Measurements from ENCODE around the gene PLCL1.

Gene PLCL1

DNA sequence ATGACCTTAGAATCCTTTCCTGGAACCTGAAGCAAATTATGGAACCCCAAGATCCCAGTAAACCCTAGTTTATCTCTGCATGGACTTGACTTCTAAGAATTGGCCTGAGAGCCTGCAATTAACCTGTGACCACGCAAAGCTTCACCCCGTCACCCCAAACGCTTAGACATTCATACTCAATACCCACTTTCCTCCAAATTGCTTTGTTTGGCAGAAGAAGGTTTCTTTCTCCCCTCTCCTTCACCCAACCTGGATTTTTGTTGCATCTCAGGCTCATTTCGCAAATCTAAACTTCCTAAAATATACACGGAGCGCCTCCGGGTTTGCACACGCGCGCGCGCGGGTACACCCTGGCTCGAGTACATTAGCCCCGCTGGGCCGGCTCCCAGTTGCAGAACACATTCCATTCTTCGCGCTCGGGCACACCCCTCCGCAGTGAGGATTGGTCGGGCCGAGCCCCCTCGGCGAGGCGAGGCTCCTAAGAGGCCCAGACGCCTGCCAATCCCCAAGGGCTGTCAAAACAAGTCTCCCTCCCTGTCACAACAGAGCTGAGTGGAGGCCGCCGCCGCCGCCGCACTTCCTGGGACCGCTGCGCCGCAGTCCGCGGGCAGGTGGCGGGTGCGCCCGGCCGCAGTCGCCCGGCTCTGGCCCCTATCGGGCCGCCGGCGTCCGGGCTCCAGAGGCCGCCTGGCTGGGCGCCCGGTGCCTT lies at the start of gene PLCL1:
TSS of gene PLCL1 (plus strand) at position 545 of the 709 bp plus-strand sequence.
- peak; percentile 80 to 93 (median 86) for DNase-seq

DNA sequence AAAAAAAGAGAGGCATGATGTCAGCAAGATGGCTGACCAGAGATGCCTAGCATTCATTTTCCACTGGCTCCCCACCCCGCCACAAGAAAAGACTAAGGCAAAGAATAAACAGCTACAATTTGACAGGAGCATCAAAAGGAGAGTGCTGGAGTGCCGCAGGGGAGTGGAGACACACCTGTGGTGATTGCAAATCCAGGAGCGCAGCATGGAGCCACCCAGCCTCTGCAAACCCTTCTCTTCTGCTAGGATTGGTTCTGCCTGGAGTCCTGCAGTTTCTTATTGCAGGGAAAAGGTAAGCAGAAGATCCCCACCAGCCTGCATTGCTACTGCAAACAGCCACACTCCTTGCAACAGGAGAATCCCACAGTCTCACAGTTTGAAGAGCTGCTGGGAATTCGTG lies 45.4 kb upstream of the PLCL1 start:
- no peak for DNase-seq

DNA sequence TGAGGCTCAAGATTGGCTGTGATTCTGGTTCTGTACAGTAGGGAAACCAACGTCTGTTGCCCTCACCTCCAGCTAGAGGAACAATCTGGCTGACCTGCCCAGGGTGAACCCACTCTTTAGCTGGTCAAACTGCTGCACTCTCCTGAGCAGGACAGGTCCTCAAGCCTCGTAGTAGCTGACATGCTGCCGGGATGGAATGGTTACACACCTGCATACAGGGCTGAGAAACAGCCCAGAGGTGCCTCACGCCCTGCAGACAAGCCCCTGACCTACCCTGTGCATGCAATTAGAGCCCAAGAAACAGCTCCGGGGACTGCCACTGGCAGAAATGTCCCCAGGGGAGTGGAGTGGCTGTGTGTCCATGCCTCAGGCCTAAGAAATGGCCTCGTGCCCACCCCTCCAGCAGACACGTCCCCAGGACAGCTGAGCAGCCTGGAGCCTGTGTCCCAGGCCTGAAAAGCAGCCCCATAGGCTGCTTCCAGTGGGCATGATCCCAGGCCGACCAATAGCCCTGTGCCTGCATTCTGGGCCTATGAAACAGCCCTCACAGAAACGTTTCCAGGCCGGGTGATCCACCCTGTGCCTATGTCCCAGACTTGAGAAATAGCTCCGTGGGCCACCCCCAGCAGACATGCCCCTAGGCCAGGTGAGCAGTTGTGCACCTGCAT lies 44.6 kb upstream of the PLCL1 start:
- DNase-seq, result no peak

DNA sequence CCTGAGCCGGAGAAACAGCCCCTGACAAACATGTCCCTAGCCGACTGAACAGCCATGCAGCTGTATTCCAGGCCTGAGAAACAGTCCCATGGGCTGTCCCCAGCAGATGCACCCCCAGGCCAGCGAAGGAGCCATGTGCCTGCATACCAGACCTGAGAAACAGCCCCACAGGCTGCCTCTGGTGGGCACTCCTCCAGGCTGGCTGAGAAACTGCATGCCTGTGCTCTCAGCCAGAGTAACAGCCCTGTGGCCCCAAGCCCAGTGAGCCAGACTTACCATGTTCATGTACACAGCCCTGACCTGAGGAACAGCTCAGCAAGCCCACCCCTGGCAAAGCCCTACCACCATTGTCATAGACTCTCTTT lies 44.1 kb upstream of the PLCL1 start:
- DNase-seq, result no peak

DNA sequence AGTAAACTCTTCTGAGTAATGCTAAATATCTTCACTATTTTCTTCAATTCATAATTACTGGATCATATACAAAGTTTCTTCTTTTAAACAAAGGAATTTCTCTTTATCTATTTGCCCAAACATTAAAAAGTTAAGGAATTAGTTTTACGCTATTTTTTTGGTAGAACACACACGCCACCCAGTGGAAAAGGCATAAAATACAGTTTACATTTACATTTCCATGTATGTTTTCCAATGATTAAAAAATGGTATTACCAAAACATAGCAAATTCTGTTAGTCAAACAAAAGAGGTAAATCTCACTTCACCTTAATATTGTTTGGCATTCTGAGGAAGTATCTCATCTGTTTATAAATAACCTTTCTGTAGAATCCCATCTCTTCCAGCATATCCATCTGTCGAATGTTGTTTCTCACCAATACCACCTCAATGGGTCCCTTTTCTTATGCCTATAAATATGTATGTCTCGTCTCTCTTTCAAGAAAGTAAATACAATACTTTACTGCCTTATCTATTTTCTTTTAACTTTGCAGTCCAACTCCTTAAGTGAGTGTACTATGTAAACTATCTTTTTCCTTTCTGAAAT lies 26.5 kb upstream of the PLCL1 start:
- DNase-seq, result peak in 1 of 3 experiments; percentile 60

DNA sequence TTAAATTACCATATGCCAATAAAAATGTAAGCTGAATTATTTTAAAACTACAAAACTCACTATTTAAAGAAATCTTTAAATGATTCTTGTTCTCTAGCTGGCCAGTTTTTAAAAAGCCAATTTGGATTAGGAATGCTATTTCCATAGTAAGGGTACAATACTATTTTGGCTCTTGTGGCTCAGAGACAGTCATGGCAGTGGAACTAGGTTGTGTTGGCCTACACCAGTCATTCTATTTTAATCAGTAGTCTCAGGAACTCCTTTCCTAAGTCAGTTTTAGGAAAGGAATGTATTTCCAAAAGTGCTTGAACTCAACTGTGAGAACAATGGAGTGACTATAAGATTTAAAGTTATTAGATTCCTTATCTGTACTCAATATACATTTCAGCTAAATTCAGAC lies 25.1 kb upstream of the PLCL1 start:
- no peak for DNase-seq

DNA sequence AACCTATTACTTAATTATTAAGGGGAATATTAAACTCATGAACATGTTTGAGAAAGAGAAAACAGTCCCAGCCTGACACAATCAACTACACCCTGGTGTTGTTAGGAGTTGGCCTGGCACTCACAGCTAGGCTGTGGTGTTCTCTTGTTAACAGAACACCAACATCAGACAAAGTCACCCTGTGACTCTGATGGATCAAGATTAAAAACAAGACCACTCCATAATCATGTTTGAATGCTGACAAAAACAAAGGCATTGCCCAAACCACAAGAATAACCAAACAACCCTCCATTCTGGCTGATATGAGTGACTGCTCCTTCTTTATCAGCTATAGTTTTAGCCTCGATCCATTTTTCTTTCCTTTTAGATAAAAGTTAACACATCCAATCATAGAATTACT lies 22.3 kb upstream of the PLCL1 start:
- DNase-seq, result no peak

DNA sequence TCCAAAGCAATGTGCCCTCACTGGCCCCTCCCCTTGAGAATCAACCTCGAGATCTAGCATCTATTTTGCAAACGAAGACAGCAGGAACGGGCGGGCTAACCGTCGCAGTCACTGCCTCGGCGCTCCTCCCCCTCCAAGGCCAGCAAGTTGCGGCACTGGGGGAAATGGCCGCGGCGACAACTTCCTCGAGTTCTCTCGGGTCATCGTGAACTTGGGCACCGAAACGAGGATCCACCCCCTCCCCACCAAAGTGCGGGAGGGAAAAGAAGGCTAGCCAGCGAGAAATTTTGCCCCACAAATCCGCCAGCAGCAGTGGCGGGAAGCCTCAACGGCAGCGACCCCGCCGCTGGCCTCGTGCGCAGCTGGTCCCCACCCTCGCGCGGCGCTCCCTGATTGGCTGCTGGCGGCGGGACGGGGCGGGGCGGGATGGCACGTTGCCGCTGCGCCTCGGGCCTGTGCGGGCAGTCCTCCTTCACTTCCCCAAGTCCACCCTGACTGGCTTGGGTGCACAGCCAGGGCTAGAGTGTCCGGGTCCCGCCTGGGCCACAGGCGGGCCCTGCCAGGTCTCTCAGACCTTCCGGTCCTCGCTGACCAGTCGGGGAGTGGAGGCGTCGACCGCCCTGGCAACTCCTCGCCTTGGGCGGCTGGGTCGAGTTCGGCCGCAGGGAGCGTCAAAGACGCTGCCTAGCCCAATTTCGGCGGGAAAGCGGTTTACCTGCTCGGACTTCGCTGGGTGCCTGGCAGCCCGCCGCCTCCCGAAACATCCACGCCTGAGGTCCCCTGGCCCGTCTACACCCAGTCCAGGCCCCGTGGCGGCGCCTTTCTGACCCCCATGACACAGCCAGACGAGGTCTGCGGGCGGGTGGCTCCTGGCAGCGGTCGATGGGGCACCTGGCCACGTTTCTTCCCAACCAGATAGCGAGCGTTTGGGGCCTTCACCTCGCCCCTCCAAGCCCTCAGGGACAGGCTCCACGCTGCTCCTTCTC lies 19.1 kb upstream of the PLCL1 start, which contains the start of gene BOLL:
TSS of gene BOLL (minus strand) at position 364 of the 986 bp plus-strand sequence. CDS start 3,469 bp downstream, outside the sequence.
- DNase-seq, result no peak

DNA sequence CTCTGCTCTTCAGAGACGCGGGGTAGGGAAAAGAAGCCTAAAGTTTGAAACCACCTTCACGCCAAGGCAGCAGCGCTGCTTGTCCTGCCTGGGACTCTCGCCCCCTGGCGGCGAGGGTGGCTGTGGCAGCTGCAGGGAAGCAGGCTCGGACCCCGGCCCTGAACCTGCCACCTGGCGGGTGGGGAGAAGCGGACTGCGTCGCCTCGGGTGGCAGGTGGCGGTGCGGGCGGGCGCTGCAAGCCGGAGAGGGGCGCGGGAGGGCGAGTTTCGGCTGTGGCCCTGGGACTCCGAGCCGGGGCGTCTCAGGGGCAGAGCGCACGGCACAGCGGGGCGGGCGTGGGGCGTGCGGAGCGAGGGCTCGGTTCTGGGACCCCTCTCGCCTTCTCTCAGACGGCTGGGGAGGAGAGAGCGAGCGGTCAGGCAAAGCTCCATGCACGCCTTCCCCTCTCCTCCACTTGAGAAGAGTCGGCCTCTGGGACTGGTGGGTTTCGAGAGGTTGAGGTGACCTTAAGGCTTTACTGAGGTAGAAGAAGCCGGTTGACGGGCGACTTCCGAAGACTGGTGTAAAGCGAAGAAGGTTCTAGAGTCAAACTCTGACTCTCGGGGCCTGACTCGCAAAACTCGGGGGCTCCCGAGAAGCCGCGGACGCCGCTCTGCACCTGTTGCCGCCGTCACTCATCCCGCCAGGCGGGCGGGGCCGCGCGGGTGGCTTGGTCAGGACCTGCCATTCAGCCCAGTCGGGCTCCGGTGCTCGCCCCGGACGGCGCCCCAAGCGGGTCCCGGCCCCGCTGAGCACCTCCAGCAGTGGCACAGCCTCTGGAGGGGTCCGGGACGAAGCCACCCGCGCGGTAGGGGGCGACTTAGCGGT lies 18.1 kb upstream of the PLCL1 start:
- DNase-seq, result peak in 1 of 3 experiments; percentile 6

DNA sequence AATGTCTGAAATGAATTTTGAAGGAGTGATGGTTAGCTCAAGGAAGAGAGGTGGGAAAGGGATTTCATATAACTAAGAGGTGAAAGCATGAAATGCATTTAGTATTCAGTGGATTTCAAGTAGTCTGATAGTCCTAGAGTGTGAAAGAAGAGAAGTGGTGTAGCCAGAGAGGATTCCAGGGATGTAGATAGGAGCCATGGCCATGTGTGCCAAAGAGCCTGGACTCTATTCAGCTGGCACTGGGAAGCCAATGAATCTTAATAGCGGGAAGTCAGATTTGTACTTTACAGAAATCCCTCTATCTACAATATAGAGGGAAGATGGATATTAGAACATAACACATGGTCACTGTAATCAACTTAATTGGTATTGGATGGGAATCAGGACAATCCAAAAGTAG lies 10.9 kb upstream of the PLCL1 start:
- DNase-seq, result no peak

DNA sequence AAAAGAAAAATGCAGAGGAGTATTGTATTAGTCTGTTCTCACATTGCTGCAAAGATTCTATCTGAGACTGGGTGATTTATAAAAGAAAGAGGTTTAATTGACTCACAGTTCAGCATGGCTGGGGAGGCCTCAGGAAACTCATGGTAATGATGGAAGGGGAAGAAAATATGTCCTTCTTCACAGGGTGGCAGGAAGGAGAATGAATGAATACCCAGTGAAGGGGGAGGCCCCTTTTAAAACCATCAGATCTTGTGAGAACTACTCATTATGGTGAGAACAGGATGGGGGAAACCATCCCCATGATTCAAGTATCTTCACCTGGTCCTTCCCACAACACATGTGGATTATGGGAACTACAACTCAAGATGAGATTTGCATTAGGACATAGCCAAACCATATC lies 9.1 kb upstream of the PLCL1 start:
- DNase-seq, result no peak

DNA sequence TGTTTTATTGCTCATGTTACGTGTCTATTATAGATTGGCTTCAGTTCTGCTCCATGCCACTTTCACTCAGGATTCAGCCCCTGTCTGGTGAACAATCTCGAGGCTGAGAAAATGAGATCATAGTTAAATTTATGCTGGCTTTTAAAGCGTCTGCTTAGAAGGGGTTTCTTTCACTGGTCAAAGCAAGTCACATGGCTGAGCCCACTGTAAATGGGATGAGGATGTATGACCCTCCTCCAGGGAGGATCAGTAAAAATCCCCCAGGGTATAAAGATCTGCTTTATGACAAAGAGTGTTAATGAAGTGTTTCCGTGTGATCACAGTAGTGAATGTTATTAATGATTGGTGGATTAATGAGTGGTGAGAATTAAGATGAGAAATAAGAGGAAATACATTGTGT lies 6.2 kb upstream of the PLCL1 start:
- peak in 1 of 3 experiments; percentile 25 for DNase-seq

DNA sequence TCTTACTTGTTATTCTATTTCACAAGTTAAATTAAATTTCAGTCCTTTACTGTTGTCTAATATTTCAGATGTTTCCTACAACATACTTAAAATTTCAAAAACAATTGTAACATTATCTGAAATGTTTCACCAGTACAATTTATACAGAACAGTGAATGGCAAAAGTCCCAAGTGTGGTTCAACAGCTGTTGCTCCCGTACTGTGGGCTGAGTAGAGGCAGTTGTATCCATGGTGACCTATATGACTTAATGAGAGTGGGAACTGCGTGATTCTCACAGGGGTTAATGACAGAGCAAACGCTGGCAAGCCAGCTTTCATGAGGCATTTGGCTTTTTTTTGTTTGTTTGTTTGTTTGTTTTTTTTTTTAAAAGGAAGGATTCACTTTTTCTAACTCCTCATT lies 5.3 kb upstream of the PLCL1 start:
- peak in 2 of 3 experiments; percentile 15 to 73 for DNase-seq

DNA sequence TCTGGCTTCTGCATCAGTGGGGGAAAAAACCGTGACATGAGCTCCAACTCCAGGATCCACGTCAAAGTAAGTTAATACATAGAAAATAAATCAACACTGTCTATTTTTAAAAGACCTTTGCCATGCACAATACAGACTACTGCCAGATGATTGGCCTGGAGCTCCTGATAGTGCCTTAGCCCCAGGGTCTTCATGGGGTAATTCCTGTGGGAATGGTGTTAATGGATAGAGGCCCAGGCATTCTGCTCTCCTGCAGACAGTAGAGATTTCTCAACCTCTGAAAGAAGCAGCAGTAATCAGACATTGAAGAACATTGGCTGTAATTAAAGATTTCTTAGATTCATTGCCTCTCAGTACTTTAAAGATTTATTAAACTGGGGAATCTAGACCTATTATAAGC lies 4.3 kb upstream of the PLCL1 start:
- no peak for DNase-seq

DNA sequence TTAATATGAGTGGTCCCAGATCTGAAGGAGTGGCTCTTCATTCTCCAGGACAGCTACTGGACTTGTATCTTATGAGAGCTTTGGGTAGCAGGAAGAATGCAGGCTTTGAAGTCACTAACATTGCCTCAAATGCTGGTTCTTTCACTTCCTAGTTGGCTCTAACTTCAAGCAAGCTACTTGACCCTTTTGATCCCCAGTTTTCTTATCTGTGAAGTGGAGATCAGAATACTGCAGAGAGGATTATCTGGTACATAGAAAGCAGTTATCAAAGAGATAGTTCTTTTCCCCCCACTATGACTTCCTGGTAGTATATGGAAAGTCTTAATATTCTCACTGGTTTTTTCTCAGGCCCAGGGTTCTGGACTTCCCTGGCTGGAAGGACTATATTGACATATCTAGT lies 3.4 kb upstream of the PLCL1 start:
- no peak for DNase-seq

DNA sequence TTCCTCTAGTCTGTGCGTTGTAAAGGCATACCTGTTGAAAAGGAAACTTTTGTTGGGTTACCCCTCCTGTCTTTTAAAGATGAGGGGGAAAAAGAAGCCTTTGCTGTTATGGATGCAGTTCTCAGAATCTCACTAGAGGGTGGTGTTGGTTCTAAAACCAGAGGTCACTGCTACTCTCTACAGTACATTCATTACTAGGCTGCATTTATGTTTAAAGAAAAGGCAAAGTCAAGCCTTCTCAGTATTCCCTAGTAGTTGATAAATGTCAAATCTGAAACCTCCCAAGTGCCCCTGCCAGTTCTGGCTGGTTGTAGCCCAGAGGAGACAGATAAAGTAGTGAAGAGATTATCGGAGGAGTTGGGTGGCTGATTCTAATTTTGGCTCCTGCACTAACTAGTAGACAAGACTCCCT lies 1.4 kb upstream of the PLCL1 start:
- peak; percentile 4 to 76 (median 45) for DNase-seq

DNA sequence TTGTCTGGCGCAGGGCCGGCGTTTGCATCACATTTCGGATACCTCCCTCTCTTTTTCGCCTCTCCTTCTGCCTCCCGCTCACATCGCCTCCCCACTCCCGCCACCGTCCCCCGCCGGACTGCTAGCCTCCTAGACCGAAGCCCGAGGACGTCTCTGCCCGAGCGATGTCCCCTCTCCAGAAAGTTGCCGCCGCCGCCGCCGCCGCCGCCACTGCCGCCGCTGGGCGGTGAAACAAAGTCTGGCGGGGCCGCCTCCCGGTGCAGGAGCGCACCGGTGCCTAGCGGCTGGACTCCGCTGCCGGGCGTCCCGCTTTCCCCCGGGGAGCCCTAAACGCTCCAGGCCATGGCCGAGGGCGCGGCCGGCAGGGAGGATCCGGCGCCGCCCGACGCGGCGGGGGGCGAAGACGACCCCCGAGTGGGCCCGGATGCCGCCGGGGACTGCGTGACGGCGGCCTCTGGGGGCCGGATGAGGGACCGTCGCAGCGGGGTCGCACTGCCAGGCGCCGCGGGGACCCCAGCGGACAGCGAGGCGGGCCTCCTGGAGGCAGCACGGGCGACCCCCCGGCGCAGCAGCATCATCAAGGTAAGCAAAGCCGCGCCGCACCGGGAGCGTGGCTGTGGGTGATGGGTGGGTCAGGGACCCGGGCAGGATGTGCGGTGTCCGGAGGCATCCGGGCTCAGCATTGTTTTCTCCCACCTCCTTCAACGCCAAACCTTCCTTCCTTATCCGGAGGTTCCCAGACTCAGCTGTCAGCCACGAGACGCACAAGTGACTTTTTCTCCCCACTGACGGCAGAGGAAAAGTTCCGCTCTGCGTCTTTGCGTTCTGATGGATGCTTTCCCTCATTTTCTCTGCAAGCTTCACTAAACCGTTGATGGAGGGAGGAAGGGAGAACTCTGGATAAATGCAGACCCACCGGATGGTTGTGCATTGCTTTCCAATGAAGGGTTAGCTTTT lies 643 bp downstream of the PLCL1 start:
- DNase-seq, result peak; percentile 5 to 69 (median 68)

DNA sequence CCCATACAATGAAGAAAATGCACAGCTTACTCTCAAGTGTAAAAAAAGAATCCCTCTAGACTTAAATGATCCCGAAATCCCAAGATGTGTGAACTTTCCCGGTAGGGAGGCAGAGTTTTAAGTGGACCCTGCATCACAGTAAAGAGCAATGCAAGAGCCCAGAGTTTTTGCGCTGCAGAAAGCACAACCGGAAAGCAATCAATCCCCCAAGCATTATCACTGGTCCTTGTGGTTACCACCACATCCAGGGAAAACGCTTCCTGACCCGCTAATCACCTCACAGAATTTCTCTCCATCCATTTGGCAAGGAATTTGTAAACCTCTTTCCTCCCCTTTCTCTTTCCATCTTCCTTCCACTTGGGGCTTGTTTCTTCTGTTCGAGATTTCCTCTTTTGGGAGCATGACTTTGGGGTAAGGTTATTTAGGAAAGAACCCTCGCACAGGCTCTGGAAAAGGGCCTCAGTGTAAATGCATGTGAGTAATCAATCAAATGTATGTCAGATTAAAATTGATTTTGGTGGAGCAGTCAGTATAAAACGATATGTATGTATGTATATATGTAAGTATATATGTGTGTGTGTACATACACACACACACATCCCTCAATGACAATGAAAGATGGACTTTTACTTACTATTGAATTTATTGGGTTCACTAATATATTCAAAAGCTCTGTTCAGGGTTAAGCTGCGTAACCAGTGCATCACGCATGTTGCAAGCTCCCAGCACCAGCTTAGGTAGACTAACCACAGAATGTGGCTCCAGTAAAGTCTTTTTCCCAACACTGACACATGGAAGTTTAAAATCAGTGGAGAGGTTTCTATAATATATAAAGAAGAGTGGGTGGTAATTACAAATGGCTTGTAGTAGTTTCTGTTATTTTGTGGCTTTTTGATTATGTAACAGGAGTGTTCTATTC lies 1.6 kb downstream of the PLCL1 start:
- no peak for DNase-seq

DNA sequence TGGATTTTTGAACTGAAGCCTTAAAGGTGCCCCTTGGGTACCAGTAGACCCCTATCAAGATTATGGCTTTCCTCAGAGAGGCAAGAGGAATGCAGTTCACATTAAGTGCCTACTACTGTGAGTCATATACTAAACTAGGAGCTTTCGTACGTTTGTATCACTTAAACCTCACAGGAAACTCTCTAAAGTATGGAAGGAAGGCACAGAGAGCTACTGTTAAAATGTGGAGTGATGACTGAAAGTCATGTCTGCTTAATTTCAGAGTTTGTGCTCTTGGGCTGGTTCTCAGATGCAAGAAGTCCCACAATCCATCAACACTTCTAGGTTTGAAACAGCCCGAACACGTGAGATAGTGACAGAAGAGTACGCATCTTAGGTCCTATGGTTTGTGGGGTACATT lies 4.7 kb downstream of the PLCL1 start:
- no peak for DNase-seq

DNA sequence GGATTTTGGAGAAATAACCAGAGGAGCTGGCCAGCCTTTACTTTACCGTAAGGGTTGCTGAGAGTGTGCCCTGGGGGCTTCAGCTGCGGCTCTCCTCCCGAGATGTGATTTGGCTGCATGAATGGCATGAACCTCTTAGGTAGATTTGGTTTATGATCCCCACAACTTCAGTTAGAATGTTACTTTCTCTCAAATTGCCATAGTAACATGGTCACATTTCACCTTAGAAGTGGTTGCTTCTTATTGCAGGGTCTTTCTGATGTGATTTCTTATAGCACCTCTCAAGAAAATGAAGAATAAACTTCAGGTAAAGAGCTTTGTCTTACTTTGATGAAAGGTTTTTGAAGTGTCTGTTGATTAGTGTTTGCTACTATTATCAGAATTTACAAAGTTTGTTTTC lies 5.6 kb downstream of the PLCL1 start:
- DNase-seq, result no peak

Data from NCI-H1417 (cell line).